WTC11 (cell line): ENCODE data around the gene ADAM33. TPM values are rescaled to one million over a fixed set of nuclear protein-coding genes. Genes with fewer than 3 reads are reported as not detected.

Experiments
- ATAC-seq: fragments of 200-7000 bp; cut with Tn5 transposase; 2 replicates; pipeline ENCODE4 v1.10.0; 2021; ENCODE audit warnings: mild to moderate bottlenecking, moderate library complexity
- CTCF ChIA-PET: fragments of 300-600 bp; sonication (Branson Sonifier 250); formaldehyde crosslinking; loops from one replicate; lab custom pipeline; 2021; ENCODE audit warnings: antibody characterized with exemption; lab: Charles Lee
- POLR2A ChIA-PET: fragments of 350-600 bp; sonication (Branson Sonifier 250); formaldehyde crosslinking; loops from one replicate; lab custom pipeline; 2021; ENCODE audit warnings: antibody characterized with exemption; lab: Charles Lee
- DNase-seq: peaks from one replicate; pipeline ENCODE4 v3.0.0; 2021; ENCODE audit warnings: low spot score
- H3K27ac Mint-ChIP-seq: 2 replicates; pipeline ENCODE4 v1.8.0; 2021; ENCODE audit warnings: mixed read lengths
- H3K27me3 Mint-ChIP-seq: 2 replicates; pipeline ENCODE4 v1.8.0; 2021; ENCODE audit warnings: low read depth, mild to moderate bottlenecking, moderate library complexity, mixed read lengths
- H3K36me3 Mint-ChIP-seq: 2 replicates; pipeline ENCODE4 v1.8.0; 2021; ENCODE audit warnings: mixed read lengths
- H3K4me1 Mint-ChIP-seq: 2 replicates; pipeline ENCODE4 v1.8.0; 2022; ENCODE audit warnings: mixed read lengths
- H3K4me3 Mint-ChIP-seq: 2 replicates; pipeline ENCODE4 v1.8.0; 2021; ENCODE audit warnings: mild to moderate bottlenecking, moderate library complexity, mixed read lengths
- H3K9me3 Mint-ChIP-seq: 2 replicates; pipeline ENCODE4 v1.8.0; 2021; ENCODE audit warnings: mixed read lengths
- CBFB ChIP-seq: sonication (generic); formaldehyde crosslinking; IDR thresholded peaks from 2 replicates; pipeline ENCODE4 v1.8.1; 2022; ENCODE audit warnings: mild to moderate bottlenecking, low read depth, missing genetic modification reagents
- CDX4 ChIP-seq: fragments of 250-450 bp; sonication (Bioruptor Pico); IDR thresholded peaks from 2 replicates; pipeline ENCODE4 v1.9.0; 2021; ENCODE audit warnings: moderate library complexity, mild to moderate bottlenecking, inconsistent platforms, borderline replicate concordance
- CREM ChIP-seq: sonication (generic); formaldehyde crosslinking; IDR thresholded peaks from 2 replicates; pipeline ENCODE4 v1.8.1; 2022; ENCODE audit warnings: mild to moderate bottlenecking, missing genetic modification reagents, moderate library complexity
- EMX1 ChIP-seq: fragments of 250-450 bp; sonication (Bioruptor Pico); IDR thresholded peaks from 2 replicates; pipeline ENCODE4 v1.8.0; 2021; ENCODE audit warnings: mild to moderate bottlenecking
- FOXP1 ChIP-seq: sonication (generic); formaldehyde crosslinking; IDR thresholded peaks from 2 replicates; pipeline ENCODE4 v1.8.0; 2022; ENCODE audit warnings: missing genetic modification reagents, mild to moderate bottlenecking, moderate library complexity, borderline replicate concordance
- GABPB1 ChIP-seq: sonication (generic); formaldehyde crosslinking; IDR thresholded peaks from 2 replicates; pipeline ENCODE4 v1.8.1; 2023; ENCODE audit warnings: mild to moderate bottlenecking, missing genetic modification reagents
- GTF2I ChIP-seq: fragments of 250-450 bp; sonication (Bioruptor Pico); conservative IDR thresholded peaks from 2 replicates; pipeline ENCODE4 v1.4.0; 2021; ENCODE audit warnings: mild to moderate bottlenecking
- MXD4 ChIP-seq: fragments of 250-450 bp; sonication (Bioruptor Pico); IDR thresholded peaks from 2 replicates; pipeline ENCODE4 v1.8.0; 2021; ENCODE audit warnings: mild to moderate bottlenecking, moderate library complexity, borderline replicate concordance
- MYBL2 ChIP-seq: sonication (generic); formaldehyde crosslinking; IDR thresholded peaks from 2 replicates; pipeline ENCODE4 v1.8.1; 2023; ENCODE audit warnings: mild to moderate bottlenecking, moderate library complexity, missing genetic modification reagents
- SMAD3 ChIP-seq: sonication (generic); formaldehyde crosslinking; IDR thresholded peaks from 2 replicates; pipeline ENCODE4 v1.8.0; 2022; ENCODE audit warnings: missing genetic modification reagents, mild to moderate bottlenecking, borderline replicate concordance
- SMAD4 ChIP-seq: sonication (generic); formaldehyde crosslinking; IDR thresholded peaks from 2 replicates; pipeline ENCODE4 v1.8.0; 2022; ENCODE audit warnings: mild to moderate bottlenecking, missing genetic modification reagents
- SOX15 ChIP-seq: fragments of 250-450 bp; sonication (Bioruptor Pico); IDR thresholded peaks from 2 replicates; pipeline ENCODE4 v1.9.0; 2021; ENCODE audit warnings: mild to moderate bottlenecking
- TCF7 ChIP-seq: sonication (generic); formaldehyde crosslinking; IDR thresholded peaks from 2 replicates; pipeline ENCODE4 v1.8.0; 2022; ENCODE audit warnings: mild to moderate bottlenecking, low read depth, missing genetic modification reagents, moderate library complexity
- TEAD1 ChIP-seq: sonication (generic); formaldehyde crosslinking; IDR thresholded peaks from 2 replicates; pipeline ENCODE4 v1.8.0; 2022; ENCODE audit warnings: mild to moderate bottlenecking, missing genetic modification reagents
- TEAD4 ChIP-seq: sonication (generic); formaldehyde crosslinking; IDR thresholded peaks from 2 replicates; pipeline ENCODE4 v1.8.0; 2022; ENCODE audit warnings: mild to moderate bottlenecking, missing genetic modification reagents
- TP53 ChIP-seq: sonication (generic); formaldehyde crosslinking; IDR thresholded peaks from 2 replicates; pipeline ENCODE4 v1.8.1; 2023; ENCODE audit warnings: mild to moderate bottlenecking, missing genetic modification reagents
- ZBTB43 ChIP-seq: sonication (generic); formaldehyde crosslinking; IDR thresholded peaks from 2 replicates; pipeline ENCODE4 v1.8.1; 2023; ENCODE audit warnings: mild to moderate bottlenecking, missing genetic modification reagents
- ZNF396 ChIP-seq: fragments of 250-450 bp; sonication (Bioruptor Pico); IDR thresholded peaks from 2 replicates; pipeline ENCODE4 v1.8.0; 2021; ENCODE audit warnings: mild to moderate bottlenecking, moderate library complexity, borderline replicate concordance
- ZNF416 ChIP-seq: fragments of 250-450 bp; sonication (Bioruptor Pico); IDR thresholded peaks from 2 replicates; pipeline ENCODE4 v1.9.0; 2021; ENCODE audit warnings: mild to moderate bottlenecking, inconsistent platforms
- ZNF423 ChIP-seq: fragments of 250-450 bp; sonication (Bioruptor Pico); IDR thresholded peaks from 2 replicates; pipeline ENCODE4 v2.1.2; 2022; ENCODE audit warnings: mild to moderate bottlenecking, moderate library complexity
- ZNF671 ChIP-seq: fragments of 250-450 bp; sonication (Bioruptor Pico); IDR thresholded peaks from 2 replicates; pipeline ENCODE4 v1.8.0; 2021; ENCODE audit warnings: mild to moderate bottlenecking
- total RNA-seq: library from RNA; stranded (reverse); gene quantifications from 3 replicates; pipeline ENCODE4 v1.2.3, GENCODE V29; 2021
- TF ChIP-seq, protein P1 (sequence below): sonication (generic); formaldehyde crosslinking; IDR thresholded peaks from 2 replicates; pipeline ENCODE4 v1.8.1; 2023; ENCODE audit warnings: mild to moderate bottlenecking, moderate library complexity, missing genetic modification reagents
- TF ChIP-seq, protein P2 (sequence below): fragments of 200-600 bp; IDR thresholded peaks from 2 replicates; pipeline ENCODE4 v1.8.0; 2022; ENCODE audit warnings: antibody characterized with exemption
- TF ChIP-seq, protein P3 (sequence below): sonication (generic); formaldehyde crosslinking; IDR thresholded peaks from 2 replicates; pipeline ENCODE4 v1.8.1; 2023; ENCODE audit warnings: mild to moderate bottlenecking, missing genetic modification reagents
- TF ChIP-seq, protein P4 (sequence below): fragments of 250-450 bp; sonication (Bioruptor Pico); IDR thresholded peaks from 2 replicates; pipeline ENCODE4 v1.9.0; 2021; ENCODE audit warnings: mild to moderate bottlenecking

Gene ADAM33
- total RNA-seq, 1 experiment from 2014 or later = 5.3 TPM

DNA sequence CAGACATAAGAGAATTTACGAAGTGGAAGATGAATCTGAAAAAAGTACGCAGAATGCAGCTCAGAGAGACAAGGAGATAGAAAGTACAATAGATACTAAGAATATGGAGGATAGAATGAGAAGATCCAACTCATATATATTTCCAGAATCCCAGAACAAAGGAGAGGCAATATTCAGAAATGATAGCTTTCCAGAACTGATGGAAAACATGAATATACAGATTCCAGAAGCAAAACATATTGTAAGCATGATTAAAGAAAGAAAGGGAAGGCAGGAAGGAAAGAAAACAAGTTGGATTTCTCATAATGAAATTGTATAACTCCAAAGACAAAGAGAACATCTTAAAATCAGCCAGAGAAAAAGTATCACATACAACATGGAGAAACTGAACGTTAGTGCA is 41.6 kb downstream of the ADAM33 start (continued):
- TF ChIP-seq, protein P1, sequence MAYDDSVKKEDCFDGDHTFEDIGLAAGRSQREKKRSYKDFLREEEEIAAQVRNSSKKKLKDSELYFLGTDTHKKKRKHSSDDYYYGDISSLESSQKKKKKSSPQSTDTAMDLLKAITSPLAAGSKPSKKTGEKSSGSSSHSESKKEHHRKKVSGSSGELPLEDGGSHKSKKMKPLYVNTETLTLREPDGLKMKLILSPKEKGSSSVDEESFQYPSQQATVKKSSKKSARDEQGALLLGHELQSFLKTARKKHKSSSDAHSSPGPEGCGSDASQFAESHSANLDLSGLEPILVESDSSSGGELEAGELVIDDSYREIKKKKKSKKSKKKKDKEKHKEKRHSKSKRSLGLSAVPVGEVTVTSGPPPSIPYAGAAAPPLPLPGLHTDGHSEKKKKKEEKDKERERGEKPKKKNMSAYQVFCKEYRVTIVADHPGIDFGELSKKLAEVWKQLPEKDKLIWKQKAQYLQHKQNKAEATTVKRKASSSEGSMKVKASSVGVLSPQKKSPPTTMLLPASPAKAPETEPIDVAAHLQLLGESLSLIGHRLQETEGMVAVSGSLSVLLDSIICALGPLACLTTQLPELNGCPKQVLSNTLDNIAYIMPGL (CRISPR knock-in tag) = no peak
- TF ChIP-seq CREM (CRISPR knock-in tag) (no peak), EMX1 (CRISPR knock-in tag) (no peak), SMAD4 (CRISPR knock-in tag) (no peak)
- TF ChIP-seq, protein P2, sequence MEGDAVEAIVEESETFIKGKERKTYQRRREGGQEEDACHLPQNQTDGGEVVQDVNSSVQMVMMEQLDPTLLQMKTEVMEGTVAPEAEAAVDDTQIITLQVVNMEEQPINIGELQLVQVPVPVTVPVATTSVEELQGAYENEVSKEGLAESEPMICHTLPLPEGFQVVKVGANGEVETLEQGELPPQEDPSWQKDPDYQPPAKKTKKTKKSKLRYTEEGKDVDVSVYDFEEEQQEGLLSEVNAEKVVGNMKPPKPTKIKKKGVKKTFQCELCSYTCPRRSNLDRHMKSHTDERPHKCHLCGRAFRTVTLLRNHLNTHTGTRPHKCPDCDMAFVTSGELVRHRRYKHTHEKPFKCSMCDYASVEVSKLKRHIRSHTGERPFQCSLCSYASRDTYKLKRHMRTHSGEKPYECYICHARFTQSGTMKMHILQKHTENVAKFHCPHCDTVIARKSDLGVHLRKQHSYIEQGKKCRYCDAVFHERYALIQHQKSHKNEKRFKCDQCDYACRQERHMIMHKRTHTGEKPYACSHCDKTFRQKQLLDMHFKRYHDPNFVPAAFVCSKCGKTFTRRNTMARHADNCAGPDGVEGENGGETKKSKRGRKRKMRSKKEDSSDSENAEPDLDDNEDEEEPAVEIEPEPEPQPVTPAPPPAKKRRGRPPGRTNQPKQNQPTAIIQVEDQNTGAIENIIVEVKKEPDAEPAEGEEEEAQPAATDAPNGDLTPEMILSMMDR = no peak

GRCh38 chr20:3635346-3635745 is 46.5 kb downstream of the ADAM33 start:
- ChIA-PET POLR2A (no interaction called here), CTCF (interaction anchor here (1.4 kb wide), 1 partner anchor 72 kb away, joined by 5 read pairs; no protein-coding TSS in a partner anchor)
- no peak for DNase-seq
- H3K36me3 Mint-ChIP-seq = no peaks in the 10 kb centered on the region; the same call in 1 of the 2 replicates
- no peak for ATAC-seq
- peaks cover 3% of the 10 kb centered on the region; the same call in 1 of the 2 replicates for H3K9me3 Mint-ChIP-seq
- H3K27me3 Mint-ChIP-seq = no peaks in the 10 kb centered on the region
- H3K4me1 Mint-ChIP-seq = peaks cover 2% of the 10 kb centered on the region
- H3K27ac Mint-ChIP-seq = no peak overlapping the region
- TF ChIP-seq TP53 (CRISPR knock-in tag) (no peak), CBFB (CRISPR knock-in tag) (no peak), GTF2I (CRISPR knock-in tag) (no peak), FOXP1 (CRISPR knock-in tag) (no peak), TEAD4 (CRISPR knock-in tag) (no peak), ZNF423 (no peak), TEAD1 (CRISPR knock-in tag) (no peak), ZNF416 (no peak), ZBTB43 (CRISPR knock-in tag) (no peak), ZNF671 (CRISPR knock-in tag) (no peak), GABPB1 (CRISPR knock-in tag) (no peak), SOX15 (CRISPR knock-in tag) (no peak), MYBL2 (CRISPR knock-in tag) (no peak), MXD4 (CRISPR knock-in tag) (no peak), ZNF396 (CRISPR knock-in tag) (no peak), SMAD3 (CRISPR knock-in tag) (no peak), TCF7 (CRISPR knock-in tag) (no peak), CDX4 (CRISPR knock-in tag) (no peak)
- TF ChIP-seq, protein P3, sequence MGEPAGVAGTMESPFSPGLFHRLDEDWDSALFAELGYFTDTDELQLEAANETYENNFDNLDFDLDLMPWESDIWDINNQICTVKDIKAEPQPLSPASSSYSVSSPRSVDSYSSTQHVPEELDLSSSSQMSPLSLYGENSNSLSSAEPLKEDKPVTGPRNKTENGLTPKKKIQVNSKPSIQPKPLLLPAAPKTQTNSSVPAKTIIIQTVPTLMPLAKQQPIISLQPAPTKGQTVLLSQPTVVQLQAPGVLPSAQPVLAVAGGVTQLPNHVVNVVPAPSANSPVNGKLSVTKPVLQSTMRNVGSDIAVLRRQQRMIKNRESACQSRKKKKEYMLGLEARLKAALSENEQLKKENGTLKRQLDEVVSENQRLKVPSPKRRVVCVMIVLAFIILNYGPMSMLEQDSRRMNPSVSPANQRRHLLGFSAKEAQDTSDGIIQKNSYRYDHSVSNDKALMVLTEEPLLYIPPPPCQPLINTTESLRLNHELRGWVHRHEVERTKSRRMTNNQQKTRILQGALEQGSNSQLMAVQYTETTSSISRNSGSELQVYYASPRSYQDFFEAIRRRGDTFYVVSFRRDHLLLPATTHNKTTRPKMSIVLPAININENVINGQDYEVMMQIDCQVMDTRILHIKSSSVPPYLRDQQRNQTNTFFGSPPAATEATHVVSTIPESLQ (CRISPR knock-in tag) = no peak
- TF ChIP-seq, protein P4, sequence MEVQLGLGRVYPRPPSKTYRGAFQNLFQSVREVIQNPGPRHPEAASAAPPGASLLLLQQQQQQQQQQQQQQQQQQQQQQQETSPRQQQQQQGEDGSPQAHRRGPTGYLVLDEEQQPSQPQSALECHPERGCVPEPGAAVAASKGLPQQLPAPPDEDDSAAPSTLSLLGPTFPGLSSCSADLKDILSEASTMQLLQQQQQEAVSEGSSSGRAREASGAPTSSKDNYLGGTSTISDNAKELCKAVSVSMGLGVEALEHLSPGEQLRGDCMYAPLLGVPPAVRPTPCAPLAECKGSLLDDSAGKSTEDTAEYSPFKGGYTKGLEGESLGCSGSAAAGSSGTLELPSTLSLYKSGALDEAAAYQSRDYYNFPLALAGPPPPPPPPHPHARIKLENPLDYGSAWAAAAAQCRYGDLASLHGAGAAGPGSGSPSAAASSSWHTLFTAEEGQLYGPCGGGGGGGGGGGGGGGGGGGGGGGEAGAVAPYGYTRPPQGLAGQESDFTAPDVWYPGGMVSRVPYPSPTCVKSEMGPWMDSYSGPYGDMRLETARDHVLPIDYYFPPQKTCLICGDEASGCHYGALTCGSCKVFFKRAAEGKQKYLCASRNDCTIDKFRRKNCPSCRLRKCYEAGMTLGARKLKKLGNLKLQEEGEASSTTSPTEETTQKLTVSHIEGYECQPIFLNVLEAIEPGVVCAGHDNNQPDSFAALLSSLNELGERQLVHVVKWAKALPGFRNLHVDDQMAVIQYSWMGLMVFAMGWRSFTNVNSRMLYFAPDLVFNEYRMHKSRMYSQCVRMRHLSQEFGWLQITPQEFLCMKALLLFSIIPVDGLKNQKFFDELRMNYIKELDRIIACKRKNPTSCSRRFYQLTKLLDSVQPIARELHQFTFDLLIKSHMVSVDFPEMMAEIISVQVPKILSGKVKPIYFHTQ = no peak
- no peak overlapping the region for H3K4me3 Mint-ChIP-seq
